CD4-positive, alpha-beta T cell treated with Interleukin-21 for 1 hour (primary cell): Measurements from ENCODE around the gene ZNF730.
"Not testable (repeated sequence)": the region's sequence is repeated elsewhere in the genome, so short reads cannot be mapped to it uniquely, and the experiment has no call there.

Experiments used
- DNase-seq: peaks from one replicate; pipeline ENCODE4 v3.0.0-alpha.2; 2020

The ZNF730 gene

DNA sequence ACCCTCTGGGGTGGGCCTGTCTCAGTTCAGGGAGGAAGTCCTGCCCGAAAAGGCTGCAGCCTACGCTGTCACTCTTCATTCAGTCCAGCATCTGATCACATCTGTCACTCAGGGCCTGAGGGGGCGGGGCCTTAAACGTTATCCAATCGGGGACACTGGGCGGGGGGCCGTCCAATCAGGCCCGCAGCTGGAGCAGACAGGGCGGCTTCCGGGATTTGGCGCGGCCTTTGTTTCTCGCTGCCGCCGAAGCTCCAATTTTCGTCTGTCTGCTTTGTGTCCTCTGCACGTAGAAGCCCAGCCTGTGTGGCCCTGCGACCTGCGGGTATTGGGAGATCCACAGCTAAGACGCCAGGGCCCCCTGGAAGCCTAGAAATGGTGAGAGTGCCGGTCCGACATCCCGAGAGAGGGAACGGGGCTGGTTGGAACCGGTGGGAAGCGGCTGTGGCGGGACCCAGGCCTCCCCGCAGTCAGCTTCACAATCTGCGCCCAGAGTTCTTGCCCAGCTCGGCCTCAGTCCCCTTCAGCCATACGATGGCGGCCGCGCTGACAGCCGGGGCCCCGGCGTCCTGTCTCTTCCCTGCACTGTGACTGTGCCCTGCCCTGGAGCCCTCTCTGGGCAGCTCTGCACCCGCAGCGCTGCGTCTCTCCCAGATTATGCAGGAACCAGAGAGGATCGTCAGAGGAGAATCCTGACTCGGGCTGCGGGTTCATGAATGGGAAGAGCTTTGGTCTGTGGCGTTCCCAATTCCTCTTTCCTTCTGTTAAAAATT is at the start of gene ZNF730:
TSS of gene ZNF730 (plus strand) at position 224 of the 770 bp plus-strand sequence. CDS start at position 373, 149 bp downstream.
- DNase-seq: peak; percentile 1

DNA sequence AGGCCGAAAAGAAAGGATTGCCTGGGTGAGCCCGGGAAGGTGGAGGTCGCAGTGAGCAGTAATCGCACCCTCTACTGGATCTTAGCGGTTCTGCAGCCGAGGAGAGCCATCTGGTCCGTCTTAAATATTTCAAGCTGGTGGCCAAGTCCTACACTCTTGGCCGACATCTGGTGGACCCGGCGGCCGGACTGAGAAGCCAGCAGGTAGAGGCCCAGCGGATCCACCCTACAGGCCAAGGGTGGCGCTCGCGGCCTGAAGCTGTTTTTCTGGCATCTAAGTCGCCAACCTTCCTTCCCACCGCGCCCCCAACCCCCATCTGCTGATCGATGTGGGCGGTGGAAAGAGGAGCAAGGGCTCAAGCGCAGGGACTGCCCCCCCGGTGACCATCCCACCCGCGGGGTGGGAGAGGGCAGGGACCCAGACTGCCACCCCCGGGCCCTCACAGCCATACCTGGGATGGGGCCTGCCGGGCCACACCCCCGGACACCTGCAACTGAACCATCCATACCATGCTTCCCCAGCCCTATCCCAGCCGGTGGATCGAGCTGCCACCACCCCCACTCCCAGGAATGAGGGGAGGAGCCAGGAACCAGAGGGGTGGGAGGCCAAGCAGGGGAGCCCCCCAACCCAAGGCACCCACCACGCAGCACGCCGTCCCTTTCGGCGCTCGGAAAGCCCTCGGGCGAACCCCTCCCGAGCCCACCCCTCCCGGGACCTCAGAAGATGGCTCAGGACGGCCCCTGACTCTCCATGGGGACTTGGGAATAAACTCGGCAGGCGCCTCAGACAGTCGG is 46.3 kb upstream of the ZNF730 start:
- no peak for DNase-seq

DNA sequence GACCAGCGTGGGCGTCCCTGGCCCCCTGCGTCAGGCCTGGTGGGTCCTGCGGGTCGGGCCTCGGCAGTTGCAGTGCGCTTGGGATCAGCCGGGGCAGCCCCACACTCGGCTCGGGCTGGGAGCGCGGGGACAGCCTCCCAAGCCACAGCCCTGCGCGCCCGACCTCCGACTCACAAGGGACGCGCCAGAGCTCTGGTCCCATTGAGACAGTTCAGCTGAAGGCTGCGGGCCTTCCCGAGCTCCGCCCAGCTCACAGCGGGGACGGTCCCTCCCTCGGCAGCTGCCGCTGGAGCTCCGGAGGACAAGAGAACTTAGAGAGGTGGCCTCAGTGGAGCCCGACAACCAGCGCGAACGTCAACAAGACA is 45.7 kb upstream of the ZNF730 start:
- DNase-seq: no peak

DNA sequence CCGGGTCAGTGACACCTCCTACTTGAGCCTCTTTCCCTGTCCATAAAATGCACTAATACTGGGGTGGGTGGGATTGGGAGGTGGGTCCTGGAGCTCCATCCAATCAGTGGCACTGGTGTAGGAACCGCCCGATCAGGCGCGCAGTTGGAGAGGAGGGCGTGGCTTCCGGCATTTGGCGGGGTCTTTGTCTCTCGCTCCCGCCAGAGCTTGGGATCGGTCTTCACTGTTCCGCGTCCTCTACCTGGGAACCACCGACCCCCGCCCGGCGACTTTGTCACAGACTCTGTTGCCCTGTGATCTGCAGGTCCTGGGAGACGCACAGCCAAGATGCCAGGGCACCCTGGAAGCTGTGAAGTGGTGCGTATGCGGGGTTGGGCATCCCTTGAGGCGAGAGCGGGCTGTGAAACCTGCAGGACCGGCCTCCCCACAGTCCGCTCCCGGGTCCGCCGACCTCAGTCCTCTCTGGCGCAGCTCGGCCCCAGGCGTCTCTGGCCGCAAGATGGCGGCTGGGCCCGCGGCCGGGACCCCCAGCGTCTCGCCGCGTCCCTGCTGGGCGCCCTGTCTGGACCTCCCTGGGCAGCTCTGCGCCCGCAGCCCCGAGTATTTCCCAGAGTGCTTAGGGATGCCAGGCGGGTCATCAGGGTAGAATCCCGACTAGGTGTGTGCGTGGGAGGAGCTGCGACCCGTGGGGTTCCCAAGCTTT is 41.6 kb upstream of the ZNF730 start:
- no peak for DNase-seq

DNA sequence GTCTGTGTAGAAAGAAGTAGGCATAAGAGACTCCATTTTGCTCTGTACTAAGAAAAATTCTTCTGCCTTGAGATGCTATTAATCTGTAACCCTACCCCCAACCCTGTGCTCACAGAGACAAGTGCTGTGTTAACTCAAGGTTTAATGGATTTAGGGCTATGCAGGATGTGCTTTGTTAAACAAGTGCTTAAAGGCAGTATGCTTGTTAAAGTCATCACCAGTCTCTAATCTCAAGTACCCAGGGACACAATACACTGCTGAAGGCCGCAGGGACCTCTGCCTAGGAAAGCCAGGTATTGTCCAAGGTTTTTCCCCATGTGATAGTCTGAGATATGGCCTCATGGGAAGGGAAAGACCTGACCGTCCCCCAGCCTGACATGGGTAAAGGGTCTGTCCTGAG is 39.0 kb upstream of the ZNF730 start:
- not testable (repeated sequence) for DNase-seq

DNA sequence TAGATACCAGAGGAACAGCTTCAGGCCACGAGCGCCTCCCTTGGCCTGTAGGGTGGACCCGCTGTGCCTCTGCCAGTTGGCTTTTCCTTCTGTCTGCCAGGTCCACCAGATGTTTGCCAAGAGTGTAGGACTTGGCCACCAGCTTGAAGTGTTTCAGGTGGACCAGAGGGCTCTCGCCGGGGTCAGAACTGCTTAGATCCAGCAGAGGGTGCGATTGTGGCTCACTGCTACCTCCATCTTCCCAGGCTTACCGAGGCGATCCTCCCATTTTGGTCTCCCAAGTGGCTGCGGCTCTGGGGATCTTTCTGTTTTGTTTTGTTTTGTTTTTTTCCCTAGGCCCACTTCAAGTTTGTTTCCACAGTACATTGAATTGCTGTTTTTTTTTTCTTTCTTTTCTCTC is 23.0 kb upstream of the ZNF730 start:
- no peak for DNase-seq

DNA sequence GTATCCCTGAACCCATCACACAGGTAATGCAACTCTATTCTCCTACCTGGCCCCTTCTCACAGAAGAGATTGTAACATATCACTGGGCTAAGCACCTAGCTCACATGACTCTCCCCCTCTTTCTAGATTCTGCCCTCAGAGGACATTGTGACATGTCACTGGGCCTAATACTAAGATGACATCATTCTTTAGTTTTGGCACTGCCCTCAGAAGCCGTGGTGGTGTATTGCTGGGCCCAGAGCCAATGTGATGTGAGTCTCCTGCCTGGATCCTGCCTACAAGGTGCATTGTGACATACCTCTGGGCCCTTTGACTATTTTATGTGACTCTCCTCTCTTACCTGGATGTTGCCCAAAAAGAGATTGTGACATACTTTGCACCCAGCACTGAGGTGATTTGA is 21.4 kb upstream of the ZNF730 start:
- no peak for DNase-seq

DNA sequence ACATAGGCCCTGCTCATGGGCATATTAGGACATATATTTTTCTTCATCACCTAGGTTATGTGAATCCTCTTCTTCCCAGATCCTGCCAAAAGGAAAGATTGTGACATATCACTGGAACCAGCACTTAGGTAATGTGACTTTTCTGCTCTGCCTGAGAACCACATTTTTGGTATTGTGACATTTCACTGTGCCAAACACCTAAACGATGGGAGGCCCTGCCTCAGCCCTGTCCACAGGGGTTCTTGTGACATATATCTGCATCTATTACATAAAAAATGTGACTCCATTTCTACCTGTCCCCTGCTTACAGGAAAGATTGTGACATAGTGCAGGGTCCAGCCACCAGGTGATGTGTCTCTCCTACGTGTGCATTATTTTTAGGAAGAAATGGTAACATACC is 18.5 kb upstream of the ZNF730 start:
- no peak for DNase-seq

DNA sequence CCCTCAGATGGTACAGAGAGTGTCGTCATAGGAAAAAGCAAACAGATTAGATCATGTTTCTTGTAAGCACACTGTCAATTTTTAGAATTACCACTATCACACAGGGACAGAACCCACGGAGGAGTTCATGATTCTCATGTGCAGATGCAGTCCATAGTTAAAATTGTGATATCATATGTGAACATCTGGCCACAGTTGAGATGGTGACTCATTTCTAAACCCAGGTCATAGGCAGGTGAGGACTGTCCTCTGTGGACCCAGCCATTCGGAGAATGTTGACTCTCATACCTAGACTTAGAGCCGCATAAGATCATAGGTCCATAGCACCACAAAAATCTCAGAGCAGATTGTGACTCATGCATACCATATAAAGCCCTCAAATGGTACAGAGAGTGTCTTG is 17.8 kb upstream of the ZNF730 start:
- no peak for DNase-seq

DNA sequence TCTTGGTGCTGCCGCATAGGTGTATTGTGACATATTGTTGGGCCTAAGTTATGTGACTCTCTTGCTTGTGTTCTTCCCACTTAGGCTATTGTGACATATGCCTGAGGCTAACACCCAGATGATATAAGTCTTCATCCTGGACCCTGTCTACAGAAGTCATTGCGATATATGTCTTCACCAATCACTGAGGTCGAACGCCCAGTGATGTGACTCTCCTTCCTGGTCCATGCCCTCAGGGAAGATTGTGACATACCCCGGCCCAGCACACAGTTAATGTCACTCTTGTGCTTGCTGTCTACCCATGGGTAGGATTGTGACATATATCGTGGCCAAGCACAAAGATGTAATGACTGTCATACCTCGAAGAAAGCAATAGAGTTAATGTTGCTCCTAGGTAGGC is 16.9 kb upstream of the ZNF730 start:
- no peak for DNase-seq

DNA sequence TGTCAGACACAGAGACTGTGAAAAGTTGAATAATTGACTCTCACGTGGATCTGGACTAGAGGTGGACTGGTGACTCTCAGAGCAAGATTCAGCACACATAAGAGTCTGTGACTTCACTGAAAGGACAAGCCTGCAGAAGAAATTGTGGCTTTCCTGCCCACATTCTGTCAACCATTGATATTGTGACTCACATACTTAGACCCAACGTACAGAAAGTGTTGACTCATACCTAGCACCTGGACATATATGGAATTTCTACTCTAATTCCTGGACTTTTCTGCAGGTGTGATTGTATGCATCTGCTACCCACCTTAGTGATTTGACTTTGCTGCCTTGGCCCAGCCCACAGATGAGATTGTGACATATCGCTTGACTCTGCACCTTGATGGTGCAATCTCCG is 15.6 kb upstream of the ZNF730 start:
- DNase-seq: no peak

DNA sequence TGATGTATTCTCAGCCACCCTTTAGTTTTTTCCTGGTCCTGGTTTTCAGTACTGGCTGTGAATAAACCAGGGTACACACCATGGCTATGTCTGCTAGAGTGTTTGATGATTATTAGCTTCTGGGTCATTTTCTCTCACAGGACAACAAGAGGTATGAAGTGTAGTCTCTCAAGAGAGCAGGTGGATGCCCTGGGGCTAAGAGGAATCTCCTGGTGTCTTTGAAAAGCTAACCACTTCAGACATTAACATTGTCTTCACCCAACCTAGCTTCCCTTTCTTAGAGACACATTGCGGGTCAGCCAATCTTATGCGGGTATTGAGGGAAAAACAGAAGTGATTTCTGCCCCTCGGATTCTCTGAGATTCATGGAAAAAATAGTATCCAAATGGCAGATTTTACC is 1.6 kb downstream of the ZNF730 start:
- no peak for DNase-seq

DNA sequence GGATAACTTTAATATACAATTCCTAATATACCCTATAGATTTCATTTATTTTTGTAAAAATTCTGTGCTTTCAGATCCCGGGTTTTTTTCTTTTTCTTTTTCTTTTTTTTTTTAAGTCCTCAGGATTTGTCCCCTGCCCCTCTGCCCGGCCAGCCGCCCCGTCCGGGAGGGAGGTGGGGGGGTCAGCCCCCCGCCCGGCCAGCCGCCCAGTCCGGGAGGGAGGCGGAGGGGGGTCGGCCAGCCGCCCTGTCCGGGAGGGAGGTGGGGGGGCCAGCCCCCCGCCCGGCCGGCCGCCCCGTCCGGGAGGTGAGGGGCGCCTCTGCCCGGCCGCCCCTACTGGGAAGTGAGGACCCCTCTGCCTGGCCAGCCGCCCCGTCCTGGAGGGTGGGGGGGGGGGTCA is 17.4 kb downstream of the ZNF730 start:
- not testable (repeated sequence) for DNase-seq

DNA sequence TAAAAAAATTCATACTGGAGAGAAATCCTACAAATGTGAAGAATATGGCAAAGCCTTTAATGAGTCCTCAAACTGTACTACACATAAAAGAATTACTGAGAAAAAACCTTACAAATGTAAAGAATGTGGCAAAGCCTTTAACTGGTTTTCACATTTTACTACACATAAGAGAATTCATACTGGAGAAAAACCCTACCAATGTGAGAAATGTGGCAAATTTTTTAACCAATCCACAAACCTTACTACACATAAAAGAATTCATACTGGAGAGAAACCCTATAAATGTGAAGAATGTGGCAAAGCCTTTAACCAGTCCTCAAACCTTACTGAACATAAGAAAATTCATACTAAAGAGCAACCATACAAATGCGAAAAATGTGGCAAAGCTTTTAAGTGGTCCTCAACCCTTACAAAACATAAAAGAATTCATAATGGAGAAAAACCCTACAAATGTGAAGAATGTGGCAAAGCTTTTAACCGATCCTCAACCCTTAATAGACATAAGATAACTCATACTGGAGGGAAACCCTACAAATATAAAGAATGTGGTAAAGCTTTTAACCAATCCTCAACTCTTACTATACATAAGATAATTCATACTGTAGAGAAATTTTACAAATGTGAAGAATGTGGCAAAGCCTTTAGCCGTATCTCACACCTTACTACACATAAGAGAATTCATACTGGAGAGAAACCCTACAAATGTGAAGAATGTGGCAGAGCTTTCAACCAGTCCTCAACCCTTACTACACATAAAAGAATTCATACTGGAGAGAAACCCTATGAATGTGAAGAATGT is 29.0 kb downstream of the ZNF730 start:
- DNase-seq: no peak

DNA sequence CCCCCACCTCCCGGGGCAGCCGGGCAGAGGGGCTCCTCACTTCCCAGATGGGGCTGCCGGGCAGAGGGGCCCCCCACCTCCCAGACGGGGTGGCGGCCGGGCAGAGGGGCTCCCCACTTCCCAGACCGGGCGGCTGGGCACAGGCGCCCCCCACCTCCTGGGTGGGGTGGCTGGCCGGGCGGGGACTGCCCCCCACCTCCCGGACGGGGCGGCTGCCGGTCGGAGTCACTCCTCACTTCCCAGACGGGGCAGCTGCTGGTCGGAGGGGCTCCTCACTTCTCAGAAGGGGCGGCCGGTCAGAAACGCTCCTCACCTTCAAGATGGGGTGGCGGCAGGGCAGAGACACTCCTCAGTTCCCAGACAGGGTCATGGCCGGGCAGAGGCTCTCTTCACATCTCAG is 43.9 kb downstream of the ZNF730 start:
- no peak for DNase-seq

DNA sequence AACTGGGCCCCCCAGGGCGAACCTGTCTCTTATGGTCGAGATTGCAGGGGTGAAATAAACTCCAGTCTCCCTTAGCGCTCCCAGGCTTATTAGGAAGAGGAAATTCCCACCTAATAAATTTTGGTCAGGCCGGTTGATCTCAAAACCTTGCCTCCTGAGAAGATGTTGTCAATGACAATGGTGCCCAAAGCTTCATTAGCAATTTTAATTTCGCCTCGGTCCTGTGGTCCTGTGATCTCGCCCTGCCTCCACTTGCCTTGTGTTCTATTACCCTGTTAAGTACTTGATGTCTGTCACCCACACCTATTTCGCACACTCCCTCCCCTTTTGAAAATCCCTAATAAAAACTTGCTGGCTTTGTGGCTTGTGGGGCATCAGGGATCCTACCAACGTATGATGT is 51.5 kb downstream of the ZNF730 start:
- DNase-seq: not testable (repeated sequence)

DNA sequence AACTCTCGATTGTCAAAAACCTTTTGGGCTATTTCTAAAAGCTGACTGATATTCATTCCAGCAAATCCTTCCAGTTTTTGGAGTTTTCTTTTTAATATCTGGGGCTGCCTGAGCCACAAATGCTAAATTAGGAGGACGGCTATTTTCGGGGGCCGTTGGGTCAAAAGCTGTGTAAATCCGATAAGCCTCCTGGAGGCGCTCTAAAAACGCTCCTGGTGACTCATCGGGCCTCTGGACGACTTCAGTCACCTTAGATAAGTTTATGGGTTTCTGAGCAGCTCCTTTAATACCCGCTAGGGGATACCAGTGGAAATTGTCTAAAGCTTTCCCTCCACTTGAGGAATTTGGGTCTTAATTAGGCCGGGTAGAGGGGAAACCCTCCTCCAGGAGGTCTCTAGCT is 66.4 kb downstream of the ZNF730 start:
- no peak for DNase-seq

DNA sequence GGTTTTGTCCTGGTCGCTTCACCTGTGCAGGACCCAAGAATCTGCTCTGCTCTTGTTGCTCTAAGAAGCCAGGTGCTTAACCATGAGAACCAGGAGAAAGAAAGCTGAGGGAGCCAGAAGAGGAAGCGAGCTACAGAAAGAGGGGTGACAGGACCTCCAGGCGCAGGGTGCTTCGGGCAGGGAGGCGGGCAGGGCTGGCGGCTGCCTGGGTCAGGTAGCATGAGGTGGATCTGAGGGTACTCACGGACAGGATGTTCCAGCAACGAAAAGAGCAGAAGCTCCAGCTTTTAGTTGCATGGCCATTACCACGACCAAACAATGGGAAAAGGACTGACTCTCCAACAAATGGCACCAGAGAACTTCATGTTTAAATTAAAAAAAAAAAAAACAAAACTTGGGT is 73.5 kb downstream of the ZNF730 start:
- DNase-seq: no peak
